SK-N-SH treated with all-trans-retinoic acid at 6 μM for 48 hours (cell line): ENCODE results near the gene RASIP1.
A peak's percentile ranks its signal among the peaks of the same experiment; 100 is the strongest.
"Not testable (repeated sequence)": the region's sequence is repeated elsewhere in the genome, so short reads cannot be mapped to it uniquely, and the experiment has no call there.

Source experiments
- ATAC-seq: fragments of 200-7000 bp; cut with Tn5 transposase; 3 replicates; pipeline ENCODE4 v1.9.1; 2020; ENCODE audit warnings: mild to moderate bottlenecking, moderate library complexity
- ARNTL ChIP-seq: fragments of 450-650 bp; formaldehyde crosslinking; IDR thresholded peaks from 2 replicates; pipeline ENCODE4 v1.5.0; 2020; ENCODE audit warnings: low read depth, mild to moderate bottlenecking, moderate library complexity, borderline replicate concordance
- BACH2 ChIP-seq: fragments of 250-450 bp; sonication (Bioruptor Pico); IDR thresholded peaks from 2 replicates; pipeline ENCODE4 v1.9.0; 2021; ENCODE audit warnings: mild to moderate bottlenecking, borderline replicate concordance
- CSDC2 ChIP-seq: fragments of 250-450 bp; sonication (Bioruptor Pico); IDR thresholded peaks from 2 replicates; pipeline ENCODE4 v1.5.0; 2020; ENCODE audit warnings: mild to moderate bottlenecking, moderate library complexity
- ESRRG ChIP-seq: fragments of 250-450 bp; sonication (Bioruptor Pico); IDR thresholded peaks from 2 replicates; pipeline ENCODE4 v1.6.1; 2021; ENCODE audit warnings: mild to moderate bottlenecking
- GLIS3 ChIP-seq: fragments of 250-450 bp; sonication (Bioruptor Pico); IDR thresholded peaks from 2 replicates; pipeline ENCODE4 v1.5.0; 2020; ENCODE audit warnings: mild to moderate bottlenecking, moderate library complexity
- ISL1 ChIP-seq: fragments of 250-450 bp; sonication (Bioruptor Pico); IDR thresholded peaks from 2 replicates; pipeline ENCODE4 v2.1.2; 2022; ENCODE audit warnings: mild to moderate bottlenecking, moderate library complexity
- PPARA ChIP-seq: fragments of 250-450 bp; sonication (Bioruptor Pico); IDR thresholded peaks from 2 replicates; pipeline ENCODE4 v1.5.0; 2020; ENCODE audit warnings: mild to moderate bottlenecking, borderline replicate concordance
- SNAI2 ChIP-seq: fragments of 250-450 bp; sonication (Bioruptor Pico); IDR thresholded peaks from 2 replicates; pipeline ENCODE4 v1.5.0; 2020; ENCODE audit warnings: mild to moderate bottlenecking, moderate library complexity
- TCF4 ChIP-seq: fragments of 250-450 bp; sonication (Bioruptor Pico); IDR thresholded peaks from 2 replicates; pipeline ENCODE4 v1.8.0; 2021; ENCODE audit warnings: mild to moderate bottlenecking, moderate library complexity, borderline replicate concordance
- TOX ChIP-seq: fragments of 250-450 bp; sonication (Bioruptor Pico); IDR thresholded peaks from 2 replicates; pipeline ENCODE4 v1.8.0; 2021; ENCODE audit warnings: mild to moderate bottlenecking, moderate library complexity, borderline replicate concordance
- ZC3H10 ChIP-seq: fragments of 250-450 bp; sonication (Bioruptor Pico); IDR thresholded peaks from 2 replicates; pipeline ENCODE4 v1.5.1; 2021; ENCODE audit warnings: mild to moderate bottlenecking, moderate library complexity
- ZFP3 ChIP-seq: fragments of 250-450 bp; sonication (Bioruptor Pico); IDR thresholded peaks from 2 replicates; pipeline ENCODE4 v1.5.0; 2020; ENCODE audit warnings: mild to moderate bottlenecking, moderate library complexity
- ZFP30 ChIP-seq: fragments of 450-650 bp; formaldehyde crosslinking; IDR thresholded peaks from 2 replicates; pipeline ENCODE4 v1.5.0; 2022; ENCODE audit warnings: mild to moderate bottlenecking, moderate library complexity
- ZNF565 ChIP-seq: fragments of 450-650 bp; formaldehyde crosslinking; conservative IDR thresholded peaks from 2 replicates; pipeline ENCODE4 v1.5.0; 2020; ENCODE audit warnings: low read depth, mild to moderate bottlenecking, moderate library complexity
- ZNF70 ChIP-seq: fragments of 450-650 bp; formaldehyde crosslinking; IDR thresholded peaks from 2 replicates; pipeline ENCODE4 v1.5.0; 2020; ENCODE audit warnings: mild to moderate bottlenecking, moderate library complexity
- ZNF8 ChIP-seq: fragments of 450-650 bp; formaldehyde crosslinking; IDR thresholded peaks from 2 replicates; pipeline ENCODE4 v1.5.0; 2020; ENCODE audit warnings: mild to moderate bottlenecking, moderate library complexity
- TF ChIP-seq, protein P1 (sequence below): fragments of 250-450 bp; sonication (Bioruptor Pico); IDR thresholded peaks from 2 replicates; pipeline ENCODE4 v1.5.1; 2021; ENCODE audit warnings: mild to moderate bottlenecking, moderate library complexity
- TF ChIP-seq, protein P2 (sequence below): fragments of 250-450 bp; sonication (Bioruptor Pico); IDR thresholded peaks from 2 replicates; pipeline ENCODE4 v1.8.0; 2020; ENCODE audit warnings: mild to moderate bottlenecking, moderate library complexity, borderline replicate concordance
- TF ChIP-seq, protein P3 (sequence below): fragments of 250-450 bp; sonication (Bioruptor Pico); IDR thresholded peaks from 2 replicates; pipeline ENCODE4 v1.5.0; 2020; ENCODE audit warnings: mild to moderate bottlenecking, moderate library complexity
- TF ChIP-seq, protein P4 (sequence below): fragments of 250-450 bp; sonication (Bioruptor Pico); IDR thresholded peaks from 2 replicates; pipeline ENCODE4 v1.5.1; 2020; ENCODE audit warnings: low read depth, mild to moderate bottlenecking, moderate library complexity

The RASIP1 gene

DNA sequence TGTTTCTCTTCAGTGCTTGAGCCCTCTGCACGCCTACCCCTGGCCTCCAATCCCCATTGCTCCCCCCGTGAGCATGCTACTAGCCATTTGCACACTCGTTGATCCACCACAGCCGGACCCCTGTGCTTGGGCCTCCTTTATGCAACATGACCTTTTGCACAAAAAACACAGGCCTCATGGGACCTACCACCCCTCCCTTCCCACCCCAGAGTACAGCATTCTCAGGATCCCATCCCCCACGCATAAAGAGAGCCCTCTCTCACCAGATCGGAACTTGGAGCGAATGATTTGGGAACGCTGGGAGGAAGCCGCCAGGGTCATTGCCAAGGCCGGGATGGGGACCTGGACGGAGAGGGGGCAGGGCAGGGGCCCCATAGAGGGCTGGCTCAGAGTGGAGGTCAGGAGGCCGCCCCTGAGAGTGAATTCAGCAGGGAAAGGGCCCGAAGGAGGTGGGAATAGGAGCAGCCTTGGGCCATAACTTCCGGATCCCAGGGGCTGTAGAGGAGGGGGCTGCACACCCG, 21.6 kb downstream of the RASIP1 start:
- ATAC-seq, result no peak
- TF ChIP-seq TOX, result no peak
- TF ChIP-seq ZNF8 (CRISPR knock-in tag), result no peak
- TF ChIP-seq, protein P1, sequence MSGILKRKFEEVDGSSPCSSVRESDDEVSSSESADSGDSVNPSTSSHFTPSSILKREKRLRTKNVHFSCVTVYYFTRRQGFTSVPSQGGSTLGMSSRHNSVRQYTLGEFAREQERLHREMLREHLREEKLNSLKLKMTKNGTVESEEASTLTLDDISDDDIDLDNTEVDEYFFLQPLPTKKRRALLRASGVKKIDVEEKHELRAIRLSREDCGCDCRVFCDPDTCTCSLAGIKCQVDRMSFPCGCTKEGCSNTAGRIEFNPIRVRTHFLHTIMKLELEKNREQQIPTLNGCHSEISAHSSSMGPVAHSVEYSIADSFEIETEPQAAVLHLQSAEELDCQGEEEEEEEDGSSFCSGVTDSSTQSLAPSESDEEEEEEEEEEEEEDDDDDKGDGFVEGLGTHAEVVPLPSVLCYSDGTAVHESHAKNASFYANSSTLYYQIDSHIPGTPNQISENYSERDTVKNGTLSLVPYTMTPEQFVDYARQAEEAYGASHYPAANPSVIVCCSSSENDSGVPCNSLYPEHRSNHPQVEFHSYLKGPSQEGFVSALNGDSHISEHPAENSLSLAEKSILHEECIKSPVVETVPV (CRISPR knock-in tag), result no peak
- TF ChIP-seq, protein P2, sequence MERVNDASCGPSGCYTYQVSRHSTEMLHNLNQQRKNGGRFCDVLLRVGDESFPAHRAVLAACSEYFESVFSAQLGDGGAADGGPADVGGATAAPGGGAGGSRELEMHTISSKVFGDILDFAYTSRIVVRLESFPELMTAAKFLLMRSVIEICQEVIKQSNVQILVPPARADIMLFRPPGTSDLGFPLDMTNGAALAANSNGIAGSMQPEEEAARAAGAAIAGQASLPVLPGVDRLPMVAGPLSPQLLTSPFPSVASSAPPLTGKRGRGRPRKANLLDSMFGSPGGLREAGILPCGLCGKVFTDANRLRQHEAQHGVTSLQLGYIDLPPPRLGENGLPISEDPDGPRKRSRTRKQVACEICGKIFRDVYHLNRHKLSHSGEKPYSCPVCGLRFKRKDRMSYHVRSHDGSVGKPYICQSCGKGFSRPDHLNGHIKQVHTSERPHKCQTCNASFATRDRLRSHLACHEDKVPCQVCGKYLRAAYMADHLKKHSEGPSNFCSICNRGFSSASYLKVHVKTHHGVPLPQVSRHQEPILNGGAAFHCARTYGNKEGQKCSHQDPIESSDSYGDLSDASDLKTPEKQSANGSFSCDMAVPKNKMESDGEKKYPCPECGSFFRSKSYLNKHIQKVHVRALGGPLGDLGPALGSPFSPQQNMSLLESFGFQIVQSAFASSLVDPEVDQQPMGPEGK (CRISPR knock-in tag), result no peak
- TF ChIP-seq, protein P3, sequence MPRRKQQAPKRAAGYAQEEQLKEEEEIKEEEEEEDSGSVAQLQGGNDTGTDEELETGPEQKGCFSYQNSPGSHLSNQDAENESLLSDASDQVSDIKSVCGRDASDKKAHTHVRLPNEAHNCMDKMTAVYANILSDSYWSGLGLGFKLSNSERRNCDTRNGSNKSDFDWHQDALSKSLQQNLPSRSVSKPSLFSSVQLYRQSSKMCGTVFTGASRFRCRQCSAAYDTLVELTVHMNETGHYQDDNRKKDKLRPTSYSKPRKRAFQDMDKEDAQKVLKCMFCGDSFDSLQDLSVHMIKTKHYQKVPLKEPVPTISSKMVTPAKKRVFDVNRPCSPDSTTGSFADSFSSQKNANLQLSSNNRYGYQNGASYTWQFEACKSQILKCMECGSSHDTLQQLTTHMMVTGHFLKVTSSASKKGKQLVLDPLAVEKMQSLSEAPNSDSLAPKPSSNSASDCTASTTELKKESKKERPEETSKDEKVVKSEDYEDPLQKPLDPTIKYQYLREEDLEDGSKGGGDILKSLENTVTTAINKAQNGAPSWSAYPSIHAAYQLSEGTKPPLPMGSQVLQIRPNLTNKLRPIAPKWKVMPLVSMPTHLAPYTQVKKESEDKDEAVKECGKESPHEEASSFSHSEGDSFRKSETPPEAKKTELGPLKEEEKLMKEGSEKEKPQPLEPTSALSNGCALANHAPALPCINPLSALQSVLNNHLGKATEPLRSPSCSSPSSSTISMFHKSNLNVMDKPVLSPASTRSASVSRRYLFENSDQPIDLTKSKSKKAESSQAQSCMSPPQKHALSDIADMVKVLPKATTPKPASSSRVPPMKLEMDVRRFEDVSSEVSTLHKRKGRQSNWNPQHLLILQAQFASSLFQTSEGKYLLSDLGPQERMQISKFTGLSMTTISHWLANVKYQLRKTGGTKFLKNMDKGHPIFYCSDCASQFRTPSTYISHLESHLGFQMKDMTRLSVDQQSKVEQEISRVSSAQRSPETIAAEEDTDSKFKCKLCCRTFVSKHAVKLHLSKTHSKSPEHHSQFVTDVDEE (CRISPR knock-in tag), result no peak
- no peak for TF ChIP-seq CSDC2 (CRISPR knock-in tag)
- no peak for TF ChIP-seq ARNTL
- TF ChIP-seq ZC3H10 (CRISPR knock-in tag), result no peak
- TF ChIP-seq ZFP3, result no peak
- no peak for TF ChIP-seq PPARA
- no peak for TF ChIP-seq GLIS3 (CRISPR knock-in tag)
- TF ChIP-seq, protein P4, sequence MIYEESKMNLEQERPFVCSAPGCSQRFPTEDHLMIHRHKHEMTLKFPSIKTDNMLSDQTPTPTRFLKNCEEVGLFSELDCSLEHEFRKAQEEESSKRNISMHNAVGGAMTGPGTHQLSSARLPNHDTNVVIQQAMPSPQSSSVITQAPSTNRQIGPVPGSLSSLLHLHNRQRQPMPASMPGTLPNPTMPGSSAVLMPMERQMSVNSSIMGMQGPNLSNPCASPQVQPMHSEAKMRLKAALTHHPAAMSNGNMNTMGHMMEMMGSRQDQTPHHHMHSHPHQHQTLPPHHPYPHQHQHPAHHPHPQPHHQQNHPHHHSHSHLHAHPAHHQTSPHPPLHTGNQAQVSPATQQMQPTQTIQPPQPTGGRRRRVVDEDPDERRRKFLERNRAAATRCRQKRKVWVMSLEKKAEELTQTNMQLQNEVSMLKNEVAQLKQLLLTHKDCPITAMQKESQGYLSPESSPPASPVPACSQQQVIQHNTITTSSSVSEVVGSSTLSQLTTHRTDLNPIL, result no peak
- no peak for TF ChIP-seq TCF4 (CRISPR knock-in tag)
- TF ChIP-seq ISL1 (CRISPR knock-in tag), result no peak

DNA sequence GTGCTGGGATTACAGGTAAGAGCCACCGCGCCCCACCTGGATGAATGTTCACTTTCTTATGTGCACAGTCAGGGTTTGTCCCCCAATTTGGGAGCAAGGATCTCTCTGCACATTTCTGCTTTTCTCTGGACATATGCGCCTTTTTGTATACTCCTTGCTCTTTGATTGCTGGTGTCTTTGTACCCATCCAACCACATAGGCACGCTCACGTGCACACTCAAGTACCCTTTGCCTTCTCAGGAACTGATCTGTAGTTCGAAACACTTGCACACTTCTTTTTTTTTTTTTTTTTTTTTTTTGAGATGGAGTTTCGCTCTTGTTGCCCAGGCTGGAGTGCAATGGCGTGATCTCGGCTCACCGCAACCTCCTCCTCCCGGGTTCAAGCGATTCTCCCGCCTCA, 22.3 kb downstream of the RASIP1 start:
- not testable (repeated sequence) for ATAC-seq

DNA sequence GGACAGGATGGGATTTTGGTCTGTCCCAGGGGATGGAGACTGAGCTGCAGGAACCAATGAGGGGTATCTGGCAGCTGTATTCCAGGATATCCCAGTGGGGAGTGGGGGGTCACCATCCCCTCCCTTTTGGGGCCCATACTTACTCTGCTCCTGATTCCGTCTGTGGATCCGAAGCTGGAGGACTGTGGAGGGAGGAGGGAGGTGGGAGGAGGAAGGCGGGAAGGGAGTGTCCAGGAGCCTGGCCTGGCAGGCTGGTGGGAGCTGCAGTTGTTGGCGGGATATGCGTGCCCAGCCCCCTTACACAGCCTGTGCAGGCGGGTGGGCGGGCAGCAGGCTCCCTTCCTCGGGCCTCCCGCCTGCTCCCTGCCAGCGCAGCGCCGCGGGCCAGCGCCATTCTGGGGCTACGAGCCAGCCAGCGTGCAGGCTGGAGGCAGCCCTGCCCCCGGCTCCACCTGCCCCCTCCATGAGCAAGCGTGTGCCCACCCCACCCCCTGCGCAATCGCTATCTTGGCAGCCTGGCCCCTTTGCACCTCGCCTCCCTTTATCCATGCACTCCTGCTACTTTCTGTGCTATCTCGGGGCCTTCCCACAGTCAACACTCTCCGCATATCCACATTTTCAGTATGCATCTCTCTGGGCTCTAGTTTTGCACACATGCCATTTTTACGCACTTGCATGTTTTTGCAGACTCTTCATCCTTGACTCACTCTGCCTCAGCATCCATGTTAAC, 23.7 kb downstream of the RASIP1 start:
- ATAC-seq, result peak; percentile 5
- no peak for TF ChIP-seq ZNF565 (CRISPR knock-in tag)
- TF ChIP-seq ZFP30 (CRISPR knock-in tag), result no peak
- TF ChIP-seq GLIS3 (CRISPR knock-in tag), result no peak
- TF ChIP-seq ZNF8 (CRISPR knock-in tag), result no peak
- no peak for TF ChIP-seq BACH2 (CRISPR knock-in tag)
- TF ChIP-seq, protein P4, result no peak
- TF ChIP-seq ZC3H10 (CRISPR knock-in tag), result no peak
- no peak for TF ChIP-seq ESRRG (CRISPR knock-in tag)
- TF ChIP-seq ZNF70, result no peak
- TF ChIP-seq, protein P1 (CRISPR knock-in tag), result no peak
- no peak for TF ChIP-seq TOX
- TF ChIP-seq SNAI2 (CRISPR knock-in tag), result no peak
- TF ChIP-seq ARNTL, result no peak
- no peak for TF ChIP-seq TCF4 (CRISPR knock-in tag)
